ENCODE data around the gene GABRD. TPM values are rescaled to one million over a fixed set of nuclear protein-coding genes. Genes with fewer than 3 reads are reported as not detected.

GABRD gene
- total RNA-seq, 4 donors from 2014 or later: 0.83 TPM; not detected in 3

- no peaks in the 10 kb centered on the region for H3K27me3 ChIP-seq
- intact Hi-C loops (cut with DNase I; ENCODE audit: low total_unique reads): no loop called here
- H3K27ac ChIP-seq: no peak overlapping the region
- no peaks in the 10 kb centered on the region for H3K9me3 ChIP-seq
- H3K4me1 ChIP-seq: no peaks in the 10 kb centered on the region
- H3K36me3 ChIP-seq: no peaks in the 10 kb centered on the region
- DNase-seq: no peak
- no peak overlapping the region for H3K4me3 ChIP-seq
- no peak for TF ChIP-seq POLR2A (IDR thresholded peaks at IDR 0.05)
- no peak for TF ChIP-seq CTCF (IDR thresholded peaks at IDR 0.05)
Observed at GRCh38 chr1:2014181-2014580, 5.0 kb upstream of the GABRD start.

DNA sequence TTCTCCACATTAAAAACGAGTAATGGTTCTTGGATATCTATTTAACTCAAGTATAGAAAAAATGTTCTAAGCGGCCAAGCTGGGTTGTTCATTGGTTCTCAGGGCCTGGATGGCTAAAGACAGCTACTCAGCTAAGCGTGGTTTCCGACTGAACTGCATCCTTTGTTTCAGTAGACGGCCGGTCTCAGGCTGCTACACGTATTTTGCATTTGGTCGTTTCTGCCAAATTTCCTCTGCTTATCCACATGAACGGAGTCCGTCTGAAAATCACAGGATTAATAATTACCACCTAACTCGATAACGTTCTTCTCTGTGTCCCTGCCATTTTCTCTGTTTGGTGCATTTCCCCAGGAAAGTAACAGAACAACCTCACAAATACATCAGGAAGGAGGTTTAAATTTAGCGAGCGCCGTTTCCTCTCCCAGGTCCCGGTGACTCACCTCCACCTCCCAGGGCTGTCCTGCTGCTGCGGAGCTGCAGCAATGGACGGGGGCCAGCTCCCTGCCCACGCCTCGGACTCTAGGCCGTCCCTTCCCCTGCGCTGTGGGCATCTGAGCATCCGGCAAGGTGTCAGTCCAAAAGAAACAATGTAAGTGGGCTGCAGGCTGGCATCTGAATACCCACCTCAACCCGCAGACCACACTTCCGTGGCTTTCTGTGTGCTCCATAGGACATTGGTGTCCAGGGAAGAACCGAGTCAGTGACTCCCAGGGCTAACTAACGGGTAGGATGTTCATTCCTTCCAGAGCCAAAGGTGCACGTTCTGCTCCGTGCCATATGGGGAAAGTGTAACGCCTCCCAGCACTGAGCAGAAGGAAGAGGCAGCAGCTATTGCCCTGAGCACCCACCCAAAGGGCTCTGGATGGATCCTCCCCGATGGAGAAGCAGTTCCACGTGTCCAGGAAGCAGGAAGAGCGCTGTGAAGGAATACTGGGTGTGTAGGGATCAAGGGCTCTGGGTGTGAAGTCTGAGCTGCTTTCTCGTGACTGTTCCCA lies 4.1 kb upstream of the GABRD start:
- intact Hi-C loops (cut with DNase I; ENCODE audit: low total_unique reads): no loop called here
- Histone ChIP-seq H3K36me3 (no peaks in the 10 kb centered on the region), H3K27me3 (peaks cover 5 to 7% of the 10 kb centered on the region in 2 donors), H3K9me3 (no peaks in the 10 kb centered on the region), H3K27ac (no peak overlapping the region), H3K4me1 (peaks cover 0 to 5% of the 10 kb centered on the region in 2 donors), H3K4me3 (no peak overlapping the region)
- no peak for DNase-seq
- no peak for TF ChIP-seq POLR2A (IDR thresholded peaks at IDR 0.05)
- no peak for TF ChIP-seq CTCF (IDR thresholded peaks at IDR 0.05)

- H3K27me3 ChIP-seq: peaks cover 8 to 16% of the 10 kb centered on the region in 2 donors
- no peak overlapping the region for H3K27ac ChIP-seq
- no peaks in the 10 kb centered on the region for H3K36me3 ChIP-seq
- H3K4me3 ChIP-seq: no peak overlapping the region
- TF ChIP-seq CTCF (IDR thresholded peaks at IDR 0.05) (no peak), POLR2A (IDR thresholded peaks at IDR 0.05) (no peak)
- intact Hi-C loops (cut with DNase I; ENCODE audit: low total_unique reads): no loop called here
- H3K4me1 ChIP-seq: peaks cover 0 to 5% of the 10 kb centered on the region in 2 donors
- no peaks in the 10 kb centered on the region for H3K9me3 ChIP-seq
- DNase-seq: no peak
Observed at GRCh38 chr1:2016123-2016522, 3.0 kb upstream of the GABRD start.

- Histone ChIP-seq H3K4me3 (no peak overlapping the region), H3K4me1 (peaks cover 0 to 5% of the 10 kb centered on the region in 2 donors), H3K27me3 (peaks cover 8 to 33% of the 10 kb centered on the region in 2 donors), H3K27ac (no peak overlapping the region), H3K36me3 (no peaks in the 10 kb centered on the region), H3K9me3 (no peaks in the 10 kb centered on the region)
- intact Hi-C loops (cut with DNase I; ENCODE audit: low total_unique reads): no loop called here
- TF ChIP-seq POLR2A (IDR thresholded peaks at IDR 0.05): no peak
- no peak for TF ChIP-seq CTCF (IDR thresholded peaks at IDR 0.05)
- DNase-seq: no peak
Observed at GRCh38 chr1:2018217-2019171, 651 bp upstream of the GABRD start.
